ENCODE results near the gene MYH11. TPM values are rescaled to one million over a fixed set of nuclear protein-coding genes. Genes with fewer than 3 reads are reported as not detected.

MYH11 gene
- polyA plus RNA-seq, 3 donors, result 0.06 TPM; not detected in 2

- WGBS (ENCODE audit: insufficient coverage), result 95% methylated on average over 5 of the region's 5 CpGs
- Histone ChIP-seq H3K27ac (ENCODE audit: low read depth in 1 of 2, low read length in 2 of 2) (no peak overlapping the region), H3K9me3 (replicated peaks in 1 of 2; ENCODE audit: control insufficient read depth in 1 of 2, insufficient read depth in 1 of 2, low read length in 2 of 2) (no peaks in the 10 kb centered on the region), H3K4me2 (replicated peaks; ENCODE audit: extremely low read depth, low read length, poor library complexity, severe bottlenecking) (no peak overlapping the region), H3K4me3 (replicated peaks in 1 of 3; ENCODE audit: low read depth in 2 of 3, low read length in 3 of 3) (no peak overlapping the region), H2AFZ (ENCODE audit: insufficient read depth, low read depth, low read length, poor library complexity, severe bottlenecking) (no peak overlapping the region), H3K79me2 (ENCODE audit: insufficient read depth, low read length) (no peaks in the 10 kb centered on the region), H4K20me1 (ENCODE audit: insufficient read depth, low read length) (no peaks in the 10 kb centered on the region), H3K9ac (ENCODE audit: insufficient read depth, low read length, poor library complexity, severe bottlenecking) (no peak overlapping the region), H3K4me1 (ENCODE audit: control insufficient read depth in 1 of 2, insufficient read depth in 2 of 2, low read length in 2 of 2) (no peaks in the 10 kb centered on the region), H3K27me3 (ENCODE audit: control insufficient read depth in 2 of 2, insufficient read depth in 2 of 2, low read length in 2 of 2) (no peaks in the 10 kb centered on the region), H3K36me3 (replicated peaks in 1 of 2; ENCODE audit: control insufficient read depth in 1 of 2, insufficient read depth in 2 of 2, low read length in 2 of 2) (peaks cover 35 to 49% of the 10 kb centered on the region in 2 donors)
- Mint-ChIP-seq H3K4me3 (no peak overlapping the region), H3K4me1 (no peaks in the 10 kb centered on the region), H3K36me3 (peaks cover 33 to 48% of the 10 kb centered on the region in 2 donors), H3K27ac (no peak overlapping the region), H3K27me3 (ENCODE audit: low read depth in 3 of 3) (peaks cover 0 to 4% (median 2%) of the 10 kb centered on the region in 3 donors), H3K9me3 (no peaks in the 10 kb centered on the region)
- TF ChIP-seq, protein P1, sequence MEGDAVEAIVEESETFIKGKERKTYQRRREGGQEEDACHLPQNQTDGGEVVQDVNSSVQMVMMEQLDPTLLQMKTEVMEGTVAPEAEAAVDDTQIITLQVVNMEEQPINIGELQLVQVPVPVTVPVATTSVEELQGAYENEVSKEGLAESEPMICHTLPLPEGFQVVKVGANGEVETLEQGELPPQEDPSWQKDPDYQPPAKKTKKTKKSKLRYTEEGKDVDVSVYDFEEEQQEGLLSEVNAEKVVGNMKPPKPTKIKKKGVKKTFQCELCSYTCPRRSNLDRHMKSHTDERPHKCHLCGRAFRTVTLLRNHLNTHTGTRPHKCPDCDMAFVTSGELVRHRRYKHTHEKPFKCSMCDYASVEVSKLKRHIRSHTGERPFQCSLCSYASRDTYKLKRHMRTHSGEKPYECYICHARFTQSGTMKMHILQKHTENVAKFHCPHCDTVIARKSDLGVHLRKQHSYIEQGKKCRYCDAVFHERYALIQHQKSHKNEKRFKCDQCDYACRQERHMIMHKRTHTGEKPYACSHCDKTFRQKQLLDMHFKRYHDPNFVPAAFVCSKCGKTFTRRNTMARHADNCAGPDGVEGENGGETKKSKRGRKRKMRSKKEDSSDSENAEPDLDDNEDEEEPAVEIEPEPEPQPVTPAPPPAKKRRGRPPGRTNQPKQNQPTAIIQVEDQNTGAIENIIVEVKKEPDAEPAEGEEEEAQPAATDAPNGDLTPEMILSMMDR (IDR thresholded peaks at IDR 0.05), result no peak
- intact Hi-C loops (cut with micrococcal nuclease), result no loop called here
- no peak for DNase-seq
Observed at GRCh38 chr16:15864939-15865338, 8.1 kb upstream of the MYH11 start.

- peaks cover 15 to 23% of the 10 kb centered on the region in 2 donors for H3K27me3 ChIP-seq (ENCODE audit: control insufficient read depth in 2 of 2, insufficient read depth in 2 of 2, low read length in 2 of 2)
- 60% methylated on average over 2 of the region's 3 CpGs for WGBS (ENCODE audit: insufficient coverage)
- no peaks in the 10 kb centered on the region for H3K79me2 ChIP-seq (ENCODE audit: insufficient read depth, low read length)
- H3K27me3 Mint-ChIP-seq (ENCODE audit: low read depth in 3 of 3), result peaks cover 19 to 28% (median 21%) of the 10 kb centered on the region in 3 donors
- no peak overlapping the region for H2AFZ ChIP-seq (ENCODE audit: insufficient read depth, low read depth, low read length, poor library complexity, severe bottlenecking)
- no peak overlapping the region for H3K4me3 Mint-ChIP-seq
- H3K9ac ChIP-seq (ENCODE audit: insufficient read depth, low read length, poor library complexity, severe bottlenecking), result no peak overlapping the region
- H3K36me3 ChIP-seq (replicated peaks in 1 of 2; ENCODE audit: control insufficient read depth in 1 of 2, insufficient read depth in 2 of 2, low read length in 2 of 2), result peaks cover 17 to 20% of the 10 kb centered on the region in 2 donors
- H3K4me1 ChIP-seq (ENCODE audit: control insufficient read depth in 1 of 2, insufficient read depth in 2 of 2, low read length in 2 of 2), result peaks cover 13 to 14% of the 10 kb centered on the region in 2 donors
- no peak overlapping the region for H3K27ac ChIP-seq (ENCODE audit: low read depth in 1 of 2, low read length in 2 of 2)
- H3K4me1 Mint-ChIP-seq, result peaks cover 9% of the 10 kb centered on the region
- H3K9me3 ChIP-seq (replicated peaks in 1 of 2; ENCODE audit: control insufficient read depth in 1 of 2, insufficient read depth in 1 of 2, low read length in 2 of 2), result no peaks in the 10 kb centered on the region
- H3K36me3 Mint-ChIP-seq, result peaks cover 20 to 23% of the 10 kb centered on the region in 2 donors
- H3K4me2 ChIP-seq (replicated peaks; ENCODE audit: extremely low read depth, low read length, poor library complexity, severe bottlenecking), result no peak overlapping the region
- TF ChIP-seq, protein P1 (IDR thresholded peaks at IDR 0.05), result no peak
- H3K9me3 Mint-ChIP-seq, result peaks cover 0 to 7% (median 4%) of the 10 kb centered on the region in 7 donors
- intact Hi-C loops (cut with micrococcal nuclease), result no loop called here
- H3K27ac Mint-ChIP-seq, result no peak overlapping the region
- no peaks in the 10 kb centered on the region for H4K20me1 ChIP-seq (ENCODE audit: insufficient read depth, low read length)
- H3K4me3 ChIP-seq (replicated peaks in 1 of 3; ENCODE audit: low read depth in 2 of 3, low read length in 3 of 3), result no peak overlapping the region
- no peak for DNase-seq
Observed at GRCh38 chr16:15861996-15862395, 5.2 kb upstream of the MYH11 start.
